Dermis blood vessel endothelial cell (primary cell): ENCODE measurements around the gene KCNAB1. TPM values are rescaled to one million over a fixed set of nuclear protein-coding genes. Genes with fewer than 3 reads are reported as not detected.

Experiments used
- DNase-seq: peaks from one replicate; pipeline ENCODE4 v3.0.0; 2010
- total RNA-seq: library from RNA; depleted of rRNA; stranded (reverse); fragments of >200 nt; gene quantifications from 2 replicates; pipeline ENCODE4 v1.2.3, GENCODE V29; 2014

KCNAB1 gene
- total RNA-seq, 1 donor from 2014 or later = 0.17 TPM

- no peak for DNase-seq
Observed at GRCh38 chr3:156507285-156507684, 386.9 kb downstream of the KCNAB1 start.

- peak; percentile 78 for DNase-seq
Observed at GRCh38 chr3:156509189-156510174, 389.1 kb downstream of the KCNAB1 start.

- no peak for DNase-seq
Observed at GRCh38 chr3:156511987-156512677, 391.8 kb downstream of the KCNAB1 start.

GRCh38 chr3:156513619-156514018 is 393.2 kb downstream of the KCNAB1 start:
- DNase-seq = no peak

- no peak for DNase-seq
Observed at GRCh38 chr3:156516284-156516683, 395.9 kb downstream of the KCNAB1 start.

- DNase-seq = no peak
Observed at GRCh38 chr3:156516961-156517360, 396.6 kb downstream of the KCNAB1 start.

GRCh38 chr3:156518726-156519125 is 398.3 kb downstream of the KCNAB1 start:
- DNase-seq = no peak

GRCh38 chr3:156519758-156520162 is 399.4 kb downstream of the KCNAB1 start:
- DNase-seq = no peak

GRCh38 chr3:156522673-156523072 is 402.3 kb downstream of the KCNAB1 start:
- DNase-seq = no peak

- no peak for DNase-seq
Observed at GRCh38 chr3:156525808-156526207, 405.4 kb downstream of the KCNAB1 start.

GRCh38 chr3:156527060-156527459 is 406.7 kb downstream of the KCNAB1 start:
- DNase-seq = no peak

- no peak for DNase-seq
Observed at GRCh38 chr3:156530980-156531379, 410.6 kb downstream of the KCNAB1 start.

- DNase-seq = no peak
Observed at GRCh38 chr3:156532730-156533129, 412.4 kb downstream of the KCNAB1 start.

- no peak for DNase-seq
Observed at GRCh38 chr3:156533205-156533604, 412.8 kb downstream of the KCNAB1 start.

GRCh38 chr3:156535162-156535627 is 414.8 kb downstream of the KCNAB1 start:
- peak; percentile 98 for DNase-seq

- no peak for DNase-seq
Observed at GRCh38 chr3:156535798-156536197, 415.4 kb downstream of the KCNAB1 start.

- no peak for DNase-seq
Observed at GRCh38 chr3:156536524-156537316, 416.3 kb downstream of the KCNAB1 start.

- no peak for DNase-seq
Observed at GRCh38 chr3:156539051-156539450, 418.7 kb downstream of the KCNAB1 start.

- DNase-seq = no peak
Observed at GRCh38 chr3:156539802-156540201, 419.4 kb downstream of the KCNAB1 start.

GRCh38 chr3:156542101-156543042 is 422.0 kb downstream of the KCNAB1 start:
- no peak for DNase-seq

GRCh38 chr3:156543043-156543555 is 422.7 kb downstream of the KCNAB1 start:
- DNase-seq = peak; percentile 79
